Activated CD4-positive, alpha-beta memory T cell treated with anti-CD3 and anti-CD28 coated beads, Interleukin-2, amount 10 ng/mL, durations not matched to agents 7 days and 5 days (primary cell): ENCODE measurements around the gene KRTAP20-4. TPM values are rescaled to one million over a fixed set of nuclear protein-coding genes. Genes with fewer than 3 reads are reported as not detected.

Experiments used
- total RNA-seq, 2 experiments: library from RNA; stranded (reverse); gene quantifications; one replicate each; pipeline ENCODE4 v1.2.3, GENCODE V29; 2021

KRTAP20-4 gene
- total RNA-seq, 2 experiments from 2014 or later, result not detected

Other genes starting within 250 kb of the KRTAP20-4 start
- not detected for gene KRTAP13-2, start 248.4 kb upstream of the KRTAP20-4 start, total RNA-seq
- not detected for gene KRTAP13-1, start 224.6 kb upstream of the KRTAP20-4 start, total RNA-seq
- gene KRTAP13-3, start 194.7 kb upstream of the KRTAP20-4 start, total RNA-seq, result not detected
- not detected for gene KRTAP13-4, start 190.4 kb upstream of the KRTAP20-4 start, total RNA-seq
- gene KRTAP15-1, start 180.4 kb upstream of the KRTAP20-4 start, total RNA-seq, result not detected
- not detected for gene KRTAP19-1, start 140.3 kb upstream of the KRTAP20-4 start, total RNA-seq
- not detected for gene KRTAP19-2, start 133.2 kb upstream of the KRTAP20-4 start, total RNA-seq
- gene KRTAP19-3, start 128.6 kb upstream of the KRTAP20-4 start, total RNA-seq, result not detected
- not detected for gene KRTAP19-4, start 123.5 kb upstream of the KRTAP20-4 start, total RNA-seq
- not detected for gene KRTAP19-5, start 118.5 kb upstream of the KRTAP20-4 start, total RNA-seq
- not detected for gene KRTAP19-6, start 78.8 kb upstream of the KRTAP20-4 start, total RNA-seq
- gene KRTAP19-7, start 59.3 kb upstream of the KRTAP20-4 start, total RNA-seq, result not detected
- not detected for gene KRTAP22-2, start 30.2 kb upstream of the KRTAP20-4 start, total RNA-seq
- not detected for gene KRTAP6-3, start 28.2 kb upstream of the KRTAP20-4 start, total RNA-seq
- gene KRTAP6-2, start 21.7 kb upstream of the KRTAP20-4 start, total RNA-seq, result not detected
- not detected for gene KRTAP22-1, start 19.5 kb upstream of the KRTAP20-4 start, total RNA-seq
- gene KRTAP6-1, start 6.7 kb upstream of the KRTAP20-4 start, total RNA-seq, result not detected
- not detected for gene KRTAP20-1, start 4.2 kb upstream of the KRTAP20-4 start, total RNA-seq
- gene KRTAP20-2, start 14.6 kb downstream of the KRTAP20-4 start, total RNA-seq, result not detected
- gene KRTAP20-3, start 22.2 kb downstream of the KRTAP20-4 start, total RNA-seq, result not detected
- gene KRTAP21-3, start 98.2 kb downstream of the KRTAP20-4 start, total RNA-seq, result not detected
- gene KRTAP21-2, start 126.6 kb downstream of the KRTAP20-4 start, total RNA-seq, result not detected
- gene KRTAP21-1, start 134.8 kb downstream of the KRTAP20-4 start, total RNA-seq, result not detected
- gene KRTAP8-1, start 192.6 kb downstream of the KRTAP20-4 start, total RNA-seq, result not detected
- not detected for gene KRTAP7-1, start 209.1 kb downstream of the KRTAP20-4 start, total RNA-seq